Measurements from ENCODE around the gene FBXO7.

GRCh38 chr22:32466496-32466895 lies 8.1 kb upstream of the FBXO7 start:
- TF ChIP-seq SUZ12 (IDR thresholded peaks at IDR 0.05; ENCODE audit: extremely low read depth, insufficient read depth, insufficient read length) (no peak), ZNF274 (IDR thresholded peaks at IDR 0.05; ENCODE audit: low read depth, low read length) (no peak)
